Stimulated activated CD4-positive, alpha-beta T cell treated with anti-CD3 and anti-CD28 coated beads, TNF-alpha, amount 100 ng/mL, for 4 hours (primary cell): ENCODE results near the gene TBX21.

Experiments
- DNase-seq, 3 experiments: peaks; one replicate each; pipeline ENCODE4 v3.0.0-alpha.2; 2020; ENCODE audit warnings: low read depth in 3 of 3

TBX21 gene

GRCh38 chr17:47714773-47715396 is 18.2 kb upstream of the TBX21 start:
- DNase-seq, result no peak

GRCh38 chr17:47715669-47716325 is 17.2 kb upstream of the TBX21 start:
- DNase-seq, result no peak

- DNase-seq, result no peak
These were observed 16.7 kb upstream of the TBX21 start for GRCh38 chr17:47716375-47716774.

GRCh38 chr17:47717261-47717697 is 15.8 kb upstream of the TBX21 start:
- peak in 1 of 3 experiments; percentile 49 for DNase-seq

GRCh38 chr17:47717979-47718621 is 14.9 kb upstream of the TBX21 start:
- peak in 2 of 3 experiments; percentile 58 to 68 for DNase-seq

- DNase-seq, result no peak
These were observed 14.2 kb upstream of the TBX21 start for GRCh38 chr17:47718634-47719405.

GRCh38 chr17:47719411-47720152 is 13.5 kb upstream of the TBX21 start:
- peak in 1 of 3 experiments; percentile 63 for DNase-seq

GRCh38 chr17:47720196-47720595 is 12.8 kb upstream of the TBX21 start:
- DNase-seq, result no peak

- peak; percentile 89 to 98 (median 98) for DNase-seq
These were observed 12.1 kb upstream of the TBX21 start for GRCh38 chr17:47720754-47721533.

- DNase-seq, result no peak
These were observed 11.3 kb upstream of the TBX21 start for GRCh38 chr17:47721725-47722124.

- no peak for DNase-seq
These were observed 8.3 kb upstream of the TBX21 start for GRCh38 chr17:47724705-47725104.

- DNase-seq, result no peak
These were observed 7.5 kb upstream of the TBX21 start for GRCh38 chr17:47725446-47726111.

GRCh38 chr17:47726796-47727703 is 6.0 kb upstream of the TBX21 start:
- no peak for DNase-seq

- DNase-seq, result no peak
These were observed 5.4 kb upstream of the TBX21 start for GRCh38 chr17:47727704-47728036.

GRCh38 chr17:47728214-47728877 is 4.7 kb upstream of the TBX21 start:
- DNase-seq, result no peak

- no peak for DNase-seq
These were observed 3.6 kb upstream of the TBX21 start for GRCh38 chr17:47729476-47729875.

- no peak for DNase-seq
These were observed 2.4 kb upstream of the TBX21 start for GRCh38 chr17:47730681-47731080.

GRCh38 chr17:47731396-47731795 is 1.6 kb upstream of the TBX21 start:
- DNase-seq, result no peak
